NCI-H2171 treated with DMSO at 0.1 percent for 48 hours (cell line): Measurements from ENCODE around the gene LRRC34.

Experiments used
- DNase-seq: peaks from one replicate; lab custom pipeline; 2025; lab: John Stamatoyannopoulos, UW

LRRC34 gene

GRCh38 chr3:169813757-169814517 lies 1.2 kb upstream of the LRRC34 start:
- DNase-seq: peak; percentile 41

GRCh38 chr3:169813278-169813677 lies 574 bp upstream of the LRRC34 start:
- DNase-seq: no peak

- DNase-seq: peak; percentile 40
These were observed 923 bp downstream of the LRRC34 start for GRCh38 chr3:169811631-169812331.

- DNase-seq: no peak
These were observed 3.4 kb downstream of the LRRC34 start for GRCh38 chr3:169809230-169809795.

DNA sequence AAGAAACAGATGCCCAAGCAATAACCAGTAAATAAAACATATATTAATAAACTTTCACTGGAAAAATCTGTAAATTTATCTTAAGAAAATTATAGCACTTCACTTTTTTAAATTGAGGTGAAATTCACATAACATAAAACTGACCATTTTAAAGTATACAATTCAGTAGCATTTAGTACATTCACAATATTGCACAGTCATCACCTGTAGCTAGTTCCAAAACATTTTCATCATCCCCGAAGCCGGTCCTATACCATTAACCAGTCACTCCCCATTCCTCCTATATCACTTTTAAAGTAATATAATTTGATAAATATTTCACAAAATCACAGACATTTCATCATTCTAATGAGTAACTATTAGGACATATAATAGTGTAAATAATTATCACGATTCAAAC lies 8.0 kb downstream of the LRRC34 start:
- no peak for DNase-seq

DNA sequence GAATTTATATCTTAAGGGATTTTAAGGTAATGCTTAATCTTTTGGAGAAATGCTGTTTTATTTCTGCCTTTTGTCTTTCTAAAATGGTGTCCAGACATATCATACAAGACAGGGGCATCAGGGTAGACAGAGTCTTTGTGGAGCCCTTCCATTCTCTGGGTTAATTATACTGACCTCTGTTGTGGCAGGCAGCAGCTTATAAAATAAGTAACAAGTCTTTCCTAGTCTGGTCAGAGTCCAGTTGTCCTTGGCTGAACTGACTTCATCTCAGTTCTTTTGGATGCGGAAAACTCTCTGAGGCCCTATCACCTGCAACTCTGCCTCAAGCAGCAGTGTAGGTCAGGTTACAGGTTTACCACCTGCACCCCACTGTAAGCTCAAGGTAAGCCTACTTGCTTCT lies 20.3 kb downstream of the LRRC34 start:
- DNase-seq: no peak

- DNase-seq: no peak
These were observed 21.8 kb downstream of the LRRC34 start for GRCh38 chr3:169790687-169791429.

DNA sequence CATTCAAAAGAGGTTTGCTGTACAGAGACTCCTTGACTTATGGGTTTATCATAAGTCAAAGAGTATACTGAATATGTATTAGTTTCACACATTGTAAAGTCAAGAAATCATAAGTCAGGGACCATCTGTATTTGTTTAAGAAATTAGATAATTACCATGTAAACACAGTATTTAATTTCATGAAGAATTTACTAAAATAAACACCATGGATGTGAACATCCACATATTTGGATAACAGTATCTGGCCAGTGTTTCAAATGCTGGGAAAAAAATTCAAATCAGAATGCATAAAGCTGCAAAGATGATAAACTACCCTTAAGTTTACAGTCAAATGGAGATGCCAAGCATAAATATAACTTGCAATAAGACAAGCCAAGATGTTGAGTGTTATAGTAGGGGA lies 22.5 kb downstream of the LRRC34 start:
- DNase-seq: no peak

- no peak for DNase-seq
These were observed 24.9 kb downstream of the LRRC34 start for GRCh38 chr3:169787791-169788190.

DNA sequence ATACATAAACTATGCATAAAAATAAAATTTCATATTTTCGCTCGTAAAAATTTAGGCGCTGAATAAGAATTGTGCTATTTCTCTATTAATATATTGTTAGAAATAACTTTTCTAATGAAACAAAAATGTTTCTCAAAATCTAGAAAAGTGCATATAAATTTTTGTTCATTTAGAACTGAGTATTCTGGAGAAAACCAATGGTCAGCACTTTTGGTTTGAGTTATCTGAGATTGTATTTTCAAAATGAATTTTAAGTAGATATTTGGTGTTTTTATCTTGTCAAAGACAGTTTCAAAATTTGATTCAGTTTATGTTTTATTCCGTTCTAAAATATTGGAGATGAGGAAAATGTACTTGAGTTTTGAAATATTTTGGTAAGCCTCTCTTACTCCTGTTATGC lies 25.6 kb downstream of the LRRC34 start:
- DNase-seq: no peak

GRCh38 chr3:169781209-169781855 lies 31.4 kb downstream of the LRRC34 start:
- no peak for DNase-seq

- no peak for DNase-seq
These were observed 32.0 kb downstream of the LRRC34 start for GRCh38 chr3:169780742-169781141.

- no peak for DNase-seq
These were observed 34.9 kb downstream of the LRRC34 start for GRCh38 chr3:169777822-169778221.

DNA sequence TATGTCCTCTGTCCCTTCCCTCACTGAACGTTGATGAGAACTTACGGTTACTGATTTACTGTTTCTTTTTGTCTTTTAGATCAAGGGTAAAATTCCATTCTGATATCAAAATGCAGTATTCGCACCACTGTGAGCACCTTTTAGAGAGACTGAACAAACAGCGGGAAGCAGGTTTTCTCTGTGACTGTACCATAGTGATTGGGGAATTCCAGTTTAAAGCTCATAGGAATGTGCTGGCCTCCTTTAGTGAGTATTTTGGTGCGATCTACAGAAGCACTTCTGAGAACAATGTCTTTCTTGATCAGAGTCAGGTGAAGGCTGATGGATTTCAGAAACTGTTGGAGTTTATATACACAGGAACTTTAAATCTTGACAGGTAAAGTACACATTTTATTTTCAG lies 38.5 kb downstream of the LRRC34 start:
- DNase-seq: no peak

DNA sequence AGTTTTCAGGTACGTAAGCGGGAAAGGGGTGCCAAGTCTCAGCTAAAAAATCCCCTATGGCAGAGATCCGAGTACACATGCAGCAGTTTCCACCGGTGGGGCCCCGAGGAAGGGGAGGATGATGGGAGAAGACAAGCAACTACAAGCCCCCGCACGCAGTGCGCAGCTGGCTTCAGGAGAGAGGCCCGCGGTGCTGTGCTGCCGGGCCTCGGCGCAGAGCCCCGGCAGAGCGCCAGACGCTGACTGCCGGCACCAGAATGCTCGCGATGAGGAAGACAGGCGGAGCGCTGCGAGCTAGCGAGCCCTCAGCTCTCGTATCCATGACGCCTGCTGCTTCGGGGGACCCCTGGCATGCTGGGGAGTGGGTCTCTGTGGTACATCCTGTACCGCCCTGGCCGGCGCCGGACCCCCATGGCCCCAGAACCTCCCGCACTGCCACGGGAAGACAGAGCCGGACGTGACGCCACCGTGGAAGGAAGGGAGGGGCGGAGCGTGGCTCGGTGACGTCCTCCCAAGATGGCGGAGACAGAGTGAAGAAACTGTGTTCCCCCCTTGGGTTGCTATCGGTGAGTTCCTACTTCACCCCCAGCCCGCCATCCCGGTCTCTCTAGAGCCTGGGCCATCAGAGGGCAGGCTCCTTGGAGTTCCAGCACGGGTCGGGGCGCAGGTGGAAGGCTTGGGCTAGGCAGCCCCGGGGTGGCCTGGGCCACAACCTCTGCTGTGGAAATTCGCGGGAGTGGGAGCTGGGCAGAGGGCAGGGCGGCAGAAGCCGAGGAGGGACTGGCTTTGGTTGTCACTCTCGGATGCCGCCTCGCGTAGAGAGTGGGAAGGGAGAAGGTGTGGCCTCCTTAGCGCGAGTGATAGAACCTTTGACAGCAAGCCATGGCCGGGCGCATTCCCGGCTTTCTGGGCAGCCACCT lies 39.5 kb downstream of the LRRC34 start, which contains the start of gene MYNN:
TSS of gene MYNN (plus strand) at position 500 of the 920 bp plus-strand sequence. CDS start 900 bp downstream, outside the sequence.
- DNase-seq: peak; percentile 89

GRCh38 chr3:169772305-169772896 lies 40.3 kb downstream of the LRRC34 start:
- DNase-seq: peak; percentile 93

DNA sequence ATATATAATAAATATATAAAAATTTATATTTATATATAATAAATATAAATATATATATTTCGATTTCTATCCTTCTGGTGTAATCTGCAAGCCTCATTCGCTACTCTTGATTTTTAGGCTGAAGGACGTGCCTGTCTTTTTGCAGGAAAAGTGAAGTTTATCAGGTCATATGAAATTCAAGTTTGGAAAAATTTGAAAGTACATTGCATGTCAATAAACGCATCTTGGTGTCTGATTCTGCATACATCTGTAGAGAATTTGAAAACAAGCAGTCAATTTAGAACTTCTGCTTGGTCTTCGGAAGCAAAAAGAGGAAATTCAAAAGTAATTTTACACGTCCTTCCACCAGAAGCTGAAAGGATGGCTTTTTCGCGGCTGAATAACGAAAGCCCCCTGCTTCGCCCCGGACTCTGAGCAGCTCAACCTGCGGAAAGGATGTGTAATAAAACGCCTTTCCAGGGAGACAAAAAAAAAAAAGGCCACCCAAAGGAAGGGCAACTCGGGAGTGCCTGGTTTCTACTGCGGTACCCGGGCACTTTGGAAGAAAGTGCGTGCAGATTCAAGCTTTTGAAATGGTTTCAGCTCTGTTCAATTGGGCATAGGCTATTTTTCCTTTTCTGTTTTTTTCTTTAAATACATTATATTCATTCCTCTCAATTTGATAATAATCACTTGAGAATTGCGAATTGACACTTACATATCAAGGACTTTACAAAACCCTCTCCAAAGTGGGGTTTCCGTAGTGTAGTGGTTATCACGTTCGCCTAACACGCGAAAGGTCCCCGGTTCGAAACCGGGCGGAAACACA lies 41.0 kb downstream of the LRRC34 start:
- DNase-seq: peak; percentile 86

DNA sequence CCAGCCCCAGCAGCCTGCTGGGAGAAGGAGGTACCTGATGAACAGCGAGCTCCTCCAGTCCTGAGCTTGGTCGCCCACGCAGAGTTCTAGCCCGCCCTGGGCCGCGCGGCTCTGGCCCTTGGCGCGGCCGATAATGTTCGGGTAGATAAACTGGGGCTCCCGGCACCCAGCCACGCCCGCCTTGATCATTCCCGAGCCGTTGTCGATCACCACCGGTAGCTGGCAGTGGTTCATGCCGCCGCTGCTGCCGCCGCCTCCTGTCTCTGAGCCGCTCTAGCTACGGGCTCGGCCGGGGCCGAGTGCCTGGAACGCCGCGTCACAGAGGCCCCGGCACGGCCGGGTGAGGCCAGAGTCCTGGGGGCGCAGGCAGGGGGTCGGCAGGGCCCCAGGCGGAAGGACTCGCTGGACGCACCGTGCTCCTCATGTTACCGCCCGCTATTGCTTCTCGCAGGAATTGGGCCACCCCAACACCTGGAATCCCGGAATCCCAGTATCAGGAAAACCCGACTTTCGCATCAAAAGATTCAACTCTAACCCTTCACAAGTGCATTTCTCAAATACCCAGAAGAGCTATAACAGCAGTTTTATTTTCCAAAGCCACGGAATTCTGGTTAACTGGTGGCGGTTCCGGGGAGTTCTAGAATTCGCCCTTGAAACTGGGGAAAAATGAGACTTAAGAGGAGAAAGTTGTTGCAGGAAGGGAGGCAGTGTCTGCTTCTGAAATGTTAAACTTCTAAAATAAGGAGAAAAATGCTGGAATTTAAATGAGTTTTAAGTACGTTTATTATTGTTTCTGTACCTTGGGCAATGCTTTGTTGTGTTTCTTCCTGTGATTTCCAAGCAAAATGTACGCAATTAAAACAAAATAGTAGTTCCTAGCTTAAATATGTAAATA lies 43.2 kb downstream of the LRRC34 start, which contains the start of gene ACTRT3:
TSS of gene ACTRT3 (minus strand) at position 275 of the 895 bp plus-strand sequence. CDS start at position 234, 41 bp downstream.
- DNase-seq: peak; percentile 84
